HepG2 (cell line): ENCODE results near the gene SF3B5. TPM values are rescaled to one million over a fixed set of nuclear protein-coding genes. Genes with fewer than 3 reads are reported as not detected.

ENCODE experiments used
- ATM ChIP-seq: fragments of 450-650 bp; IDR thresholded peaks from 2 replicates; pipeline ENCODE4 v1.7.1; 2017; ENCODE audit warnings: mild to moderate bottlenecking, borderline replicate concordance
- FOXP4 ChIP-seq: sonication (generic); formaldehyde crosslinking; IDR thresholded peaks from 2 replicates; pipeline ENCODE4 v1.4.0; 2020; ENCODE audit warnings: missing genetic modification reagents
- GATAD2A ChIP-seq: IDR thresholded peaks from 2 replicates; pipeline ENCODE4 v1.6.1; 2016
- HNRNPL ChIP-seq: fragments of 200-400 bp; formaldehyde crosslinking; IDR thresholded peaks from 2 replicates; pipeline ENCODE4 v1.6.1; 2017; ENCODE audit warnings: mild to moderate bottlenecking, low read depth, low read length
- NFE2L1 ChIP-seq: sonication (generic); formaldehyde crosslinking; IDR thresholded peaks from 2 replicates; pipeline ENCODE4 v1.4.0; 2020; ENCODE audit warnings: missing genetic modification reagents, mild to moderate bottlenecking, borderline replicate concordance
- PREB ChIP-seq: sonication (generic); formaldehyde crosslinking; IDR thresholded peaks from 2 replicates; pipeline ENCODE4 v1.4.0; 2020; ENCODE audit warnings: missing genetic modification reagents
- RERE ChIP-seq: IDR thresholded peaks from 2 replicates; pipeline ENCODE4 v1.6.1; 2016; ENCODE audit warnings: low read depth, missing genetic modification reagents, missing compliant biosample characterization
- SATB2 ChIP-seq: sonication (generic); formaldehyde crosslinking; IDR thresholded peaks from 2 replicates; pipeline ENCODE4 v1.5.0; 2020; ENCODE audit warnings: missing genetic modification reagents
- SMAD9 ChIP-seq: sonication (generic); formaldehyde crosslinking; IDR thresholded peaks from 2 replicates; pipeline ENCODE4 v1.5.1; 2020; ENCODE audit warnings: mild to moderate bottlenecking, missing genetic modification reagents
- SRF ChIP-seq: IDR thresholded peaks from 2 replicates; pipeline ENCODE4 v1.6.1; 2011; ENCODE audit warnings: mild to moderate bottlenecking, low read depth, low read length, moderate library complexity
- STAT6 ChIP-seq: sonication (generic); formaldehyde crosslinking; IDR thresholded peaks from 2 replicates; pipeline ENCODE4 v1.4.0; 2020; ENCODE audit warnings: missing genetic modification reagents, mild to moderate bottlenecking, borderline replicate concordance
- TBX3 ChIP-seq: fragments of 450-650 bp; IDR thresholded peaks from 2 replicates; pipeline ENCODE4 v1.6.1; 2017; ENCODE audit warnings: antibody characterized with exemption, mild to moderate bottlenecking, inconsistent platforms, borderline replicate concordance
- ZNF253 ChIP-seq: sonication (generic); formaldehyde crosslinking; IDR thresholded peaks from 2 replicates; pipeline ENCODE4 v1.8.0; 2022; ENCODE audit warnings: mild to moderate bottlenecking, missing genetic modification reagents, borderline replicate concordance
- ZNF710 ChIP-seq: sonication (generic); formaldehyde crosslinking; IDR thresholded peaks from 2 replicates; pipeline ENCODE4 v1.5.0; 2020; ENCODE audit warnings: mild to moderate bottlenecking, missing genetic modification reagents, borderline replicate concordance
- polyA plus RNA-seq, 8 experiments: library from polyadenylated mRNA; depleted of rRNA in 3 of 8; stranded (reverse) in 7 of 8; unstranded in 1 of 8; fragments of >200 nt; fragmentation: Illumina TruSeq in 4 of 8; extraction: Trizol in 4 of 8; gene quantifications; 2 replicates each; pipeline versions ENCODE4 v1.2.1 to v1.2.3, GENCODE V29; 2011 to 2016; ENCODE audit warnings: low read depth in 4 of 8, missing spikeins in 1 of 8, mixed read lengths in 1 of 8; ENCODE audit not compliant: insufficient read depth in 1 of 8
- total RNA-seq, 5 experiments: library from RNA; depleted of rRNA; stranded (reverse); fragments of >200 nt; fragmentation: Illumina TruSeq; extraction: Trizol; gene quantifications; 2 replicates each; pipeline ENCODE4 v1.2.3, GENCODE V29; 2016; ENCODE audit warnings: low read depth in 1 of 5

The SF3B5 gene
- total and polyA plus RNA-seq, 2 of the 13 experiments (the other 11 are each of a cell fraction or from before 2014, with no cell fraction given) = 263 to 292 TPM

GRCh38 chr6:144095134-144096002 lies at the start of gene SF3B5 (continued):
- TF ChIP-seq PREB (CRISPR knock-in tag) (no peak), SRF (peak; percentile 74), SMAD9 (CRISPR knock-in tag) (no peak), SATB2 (CRISPR knock-in tag) (0 out of 2 replicates have a peak, but pooled peaks have one; percentile 53), ATM (no peak), ZNF710 (0 out of 2 replicates have a peak, but pooled peaks have one; percentile 57), HNRNPL (no peak), TBX3 (peak; percentile 59; the same call in 1 of the 2 replicates), FOXP4 (CRISPR knock-in tag) (peak; percentile 94), ZNF253 (CRISPR knock-in tag) (0 out of 2 replicates have a peak, but pooled peaks have one; percentile 54), RERE (CRISPR knock-in tag) (peak; percentile 48), STAT6 (CRISPR knock-in tag) (no peak; the same call in 1 of the 2 replicates), NFE2L1 (no peak), GATAD2A (CRISPR knock-in tag) (peak; percentile 78)
